Small intestine (tissue), 7 donors: ENCODE results near the gene TNRC6B. TPM values are rescaled to one million over a fixed set of nuclear protein-coding genes. Genes with fewer than 3 reads are reported as not detected.
A peak's percentile ranks its signal among the peaks of the same experiment; 100 is the strongest.

Experiments
- DNase-seq, 2 donors: peaks; one replicate each; pipeline versions ENCODE4 v3.0.0 to v3.0.0-alpha.2; 2013
- FAIRE-seq: peaks from 2 replicates; lab custom pipeline; 2012; peaks lifted over from hg19 to GRCh38; lab: Jason Lieb, UNC
- H3K27ac ChIP-seq, 3 donors: one replicate each; pipeline ENCODE4 v1.5.1; 2013; ENCODE audit warnings: low read length in 2 of 3, mild to moderate bottlenecking in 2 of 3, control low read depth in 1 of 3, inconsistent platforms in 1 of 3, low read depth in 1 of 3, moderate library complexity in 1 of 3
- H3K27me3 ChIP-seq, 3 donors: one replicate each; pipeline ENCODE4 v1.6.1; 2013; ENCODE audit warnings: low read length in 3 of 3, inconsistent platforms in 1 of 3; ENCODE audit not compliant: control insufficient read depth in 3 of 3, insufficient read depth in 3 of 3
- H3K36me3 ChIP-seq, 3 donors: one replicate each; pipeline ENCODE4 v1.6.1; 2013; ENCODE audit warnings: low read length in 3 of 3, inconsistent platforms in 1 of 3, low read depth in 1 of 3, mild to moderate bottlenecking in 1 of 3, moderate library complexity in 1 of 3; ENCODE audit not compliant: control insufficient read depth in 3 of 3, insufficient read depth in 2 of 3
- H3K4me1 ChIP-seq, 3 donors: one replicate each; pipeline ENCODE4 v1.6.1; 2013; ENCODE audit warnings: low read length in 2 of 3, inconsistent platforms in 1 of 3, low read depth in 1 of 3, mild to moderate bottlenecking in 1 of 3, moderate library complexity in 1 of 3; ENCODE audit not compliant: control insufficient read depth in 3 of 3, insufficient read depth in 2 of 3
- H3K4me3 ChIP-seq, 3 donors: one replicate each; pipeline ENCODE4 v1.5.1; 2013; ENCODE audit warnings: low read length in 3 of 3, control low read depth in 1 of 3, inconsistent platforms in 1 of 3, low read depth in 1 of 3, mild to moderate bottlenecking in 1 of 3, moderate library complexity in 1 of 3
- H3K9me3 ChIP-seq, 2 donors: one replicate each; pipeline ENCODE4 v1.6.1; 2013; ENCODE audit warnings: low read depth in 1 of 2, low read length in 1 of 2; ENCODE audit not compliant: control insufficient read depth in 2 of 2, insufficient read depth in 1 of 2
- WGBS, 3 donors: extraction: QIAGEN DNeasy Blood & Tissue Kit; methylation state at CpG; one replicate each; pipeline ENCODE4 v1.1.7; 2013; 5-methylcytosine and 5-hydroxymethylcytosine counted together
- polyA plus RNA-seq, 4 donors: library from polyadenylated mRNA; stranded (reverse) in 3 of 4; unstranded in 1 of 4; fragments of 200-250 nt in 3 of 4; fragments of 120-200 nt in 1 of 4; gene quantifications; one replicate each; pipeline versions ENCODE4 v1.2.1 to v1.2.3, GENCODE V29; 2013
- donor health status: healthy with polysubstance abuse.
- donor health status: control.
- donor health status: control.
- donor health status: Bipolar disorder and iron deficiency.
- donor health status: healthy.

TNRC6B gene
- polyA plus RNA-seq, 4 donors, result 2.2 to 9.6 (median 5.9) TPM

GRCh38 chr22:40258501-40258915, 80.8 kb downstream of the TNRC6B start:
- Histone ChIP-seq H3K36me3 (peaks cover 3 to 24% (median 5%) of the 10 kb centered on the region in 3 donors), H3K9me3 (no peaks in the 10 kb centered on the region), H3K4me3 (no peak overlapping the region), H3K27me3 (no peaks in the 10 kb centered on the region), H3K4me1 (peaks cover 3 to 17% (median 10%) of the 10 kb centered on the region in 3 donors), H3K27ac (peak overlapping the region; percentile 59 to 90 (median 68))
- WGBS, 3 donors, result 9 to 47% (median 18%) methylated on average over 2 of the region's 2 CpGs
- FAIRE-seq (no peak), DNase-seq (peak; percentile 74 to 94)

GRCh38 chr22:40261783-40262182, 84.1 kb downstream of the TNRC6B start:
- peaks cover 3 to 48% (median 15%) of the 10 kb centered on the region in 3 donors for H3K36me3 ChIP-seq

GRCh38 chr22:40263191-40263590, 85.5 kb downstream of the TNRC6B start:
- H3K4me1 ChIP-seq, result peaks cover 3 to 12% (median 7%) of the 10 kb centered on the region in 3 donors
- FAIRE-seq, result no peak
- H3K36me3 ChIP-seq, result peaks cover 3 to 53% (median 15%) of the 10 kb centered on the region in 3 donors
- 49 to 60% (median 51%) methylated on average over 7 of the region's 7 CpGs for WGBS, 3 donors
- H3K9me3 ChIP-seq, result no peaks in the 10 kb centered on the region
- no peak overlapping the region for H3K27ac ChIP-seq
- DNase-seq, result peak in 1 of 2 donors; percentile 27
- no peak overlapping the region for H3K4me3 ChIP-seq
- H3K27me3 ChIP-seq, result no peaks in the 10 kb centered on the region

More at GRCh38 chr22:40261783-40262182, 84.1 kb downstream of the TNRC6B start:
- no peaks in the 10 kb centered on the region for H3K9me3 ChIP-seq
- FAIRE-seq, result no peak
- H3K27ac ChIP-seq, result no peak overlapping the region
- no peaks in the 10 kb centered on the region for H3K27me3 ChIP-seq
- H3K4me1 ChIP-seq, result peaks cover 3 to 15% (median 10%) of the 10 kb centered on the region in 3 donors
- H3K4me3 ChIP-seq, result no peak overlapping the region
- DNase-seq, result no peak
- WGBS, 3 donors, result 96 to 98% (median 97%) methylated on average over 21 of the region's 21 CpGs

- no peaks in the 10 kb centered on the region for H3K9me3 ChIP-seq
- no peak overlapping the region for H3K4me3 ChIP-seq
- FAIRE-seq (no peak), DNase-seq (no peak)
- H3K36me3 ChIP-seq, result peaks cover 3 to 59% (median 18%) of the 10 kb centered on the region in 3 donors
- H3K4me1 ChIP-seq, result peaks cover 0 to 2% (median 0%) of the 10 kb centered on the region in 3 donors
- 53 to 75% (median 58%) methylated on average over 4 of the region's 4 CpGs for WGBS, 3 donors
- H3K27me3 ChIP-seq, result no peaks in the 10 kb centered on the region
- H3K27ac ChIP-seq, result peak overlapping the region in 1 of 3 donors; percentile 24
These were observed 88.1 kb downstream of the TNRC6B start for GRCh38 chr22:40265783-40266182.

GRCh38 chr22:40270031-40270430, 92.3 kb downstream of the TNRC6B start:
- H3K4me1 ChIP-seq, result peaks cover 0 to 3% (median 0%) of the 10 kb centered on the region in 3 donors
- H3K27ac ChIP-seq, result no peak overlapping the region
- no peak overlapping the region for H3K4me3 ChIP-seq
- DNase-seq (no peak), FAIRE-seq (no peak)
- H3K36me3 ChIP-seq, result peaks cover 0 to 51% (median 14%) of the 10 kb centered on the region in 3 donors
- WGBS, 3 donors, result 92 to 96% (median 92%) methylated on average over 8 to 9 of the region's 9 CpGs
- no peaks in the 10 kb centered on the region for H3K27me3 ChIP-seq
- H3K9me3 ChIP-seq, result no peaks in the 10 kb centered on the region

GRCh38 chr22:40270748-40271373, 93.1 kb downstream of the TNRC6B start:
- Histone ChIP-seq H3K4me1 (peaks cover 0 to 5% (median 4%) of the 10 kb centered on the region in 3 donors), H3K4me3 (no peak overlapping the region), H3K36me3 (peaks cover 0 to 44% (median 11%) of the 10 kb centered on the region in 3 donors), H3K27me3 (no peaks in the 10 kb centered on the region), H3K27ac (peak overlapping the region in 1 of 3 donors; percentile 10), H3K9me3 (no peaks in the 10 kb centered on the region)
- no peak for DNase-seq
- WGBS, 3 donors, result 79 to 92% (median 88%) methylated on average over 5 of the region's 5 CpGs
- FAIRE-seq, result peak; percentile 5

GRCh38 chr22:40271440-40271839, 93.7 kb downstream of the TNRC6B start:
- H3K36me3 ChIP-seq, result peaks cover 0 to 42% (median 11%) of the 10 kb centered on the region in 3 donors
- WGBS, 3 donors, result 87 to 92% (median 91%) methylated on average over 3 of the region's 3 CpGs
- H3K27me3 ChIP-seq, result no peaks in the 10 kb centered on the region
- no peak overlapping the region for H3K4me3 ChIP-seq
- peaks cover 3 to 8% (median 6%) of the 10 kb centered on the region in 3 donors for H3K4me1 ChIP-seq
- no peak overlapping the region for H3K27ac ChIP-seq
- FAIRE-seq (no peak), DNase-seq (no peak)
- H3K9me3 ChIP-seq, result no peaks in the 10 kb centered on the region

GRCh38 chr22:40273319-40273718, 95.6 kb downstream of the TNRC6B start:
- DNase-seq, result no peak
- no peaks in the 10 kb centered on the region for H3K27me3 ChIP-seq
- 83 to 89% (median 88%) methylated on average over 6 of the region's 6 CpGs for WGBS, 3 donors
- no peak for FAIRE-seq
- H3K4me3 ChIP-seq, result no peak overlapping the region
- peaks cover 0 to 37% (median 7%) of the 10 kb centered on the region in 3 donors for H3K36me3 ChIP-seq
- no peaks in the 10 kb centered on the region for H3K9me3 ChIP-seq
- H3K4me1 ChIP-seq, result peaks cover 3 to 8% (median 6%) of the 10 kb centered on the region in 3 donors
- peak overlapping the region in 1 of 3 donors; percentile 4 for H3K27ac ChIP-seq
